HL-60/S4 treated with phorbol 12-myristate 13-acetate at 8.2 ng/mL for 4 days and 3 days (cell line): ENCODE results near the gene METTL13.
"Not testable (repeated sequence)": the region's sequence is repeated elsewhere in the genome, so short reads cannot be mapped to it uniquely, and the experiment has no call there.

Experiments used
- in situ Hi-C: fragments of 300-500 bp; cut with MboI; formaldehyde crosslinking; loops from 2 replicates; pipeline ENCODE4 v1.15.0; 2022; ENCODE audit warnings: low sequenced_read_pairs

The METTL13 gene

GRCh38 chr1:171763764-171764163 lies 17.7 kb upstream of the METTL13 start:
- in situ Hi-C loops = no loop called here

- in situ Hi-C loops = no loop called here
Measured at GRCh38 chr1:171769171-171769570, 12.3 kb upstream of the METTL13 start.

- in situ Hi-C loops = no loop called here
Measured at GRCh38 chr1:171769754-171770153, 11.7 kb upstream of the METTL13 start.

GRCh38 chr1:171772312-171772711 lies 9.1 kb upstream of the METTL13 start:
- in situ Hi-C loops = no loop called here

- in situ Hi-C loops = no loop called here
Measured at GRCh38 chr1:171780583-171781175, 781 bp upstream of the METTL13 start.

GRCh38 chr1:171783816-171784530 lies 2.5 kb downstream of the METTL13 start:
- in situ Hi-C loops = no loop called here

GRCh38 chr1:171784784-171785183 lies 3.3 kb downstream of the METTL13 start:
- in situ Hi-C loops = no loop called here

GRCh38 chr1:171785766-171786165 lies 4.3 kb downstream of the METTL13 start:
- in situ Hi-C loops = no loop called here

GRCh38 chr1:171786534-171786933 lies 5.1 kb downstream of the METTL13 start:
- in situ Hi-C loops = no loop called here

GRCh38 chr1:171787686-171788480 lies 6.4 kb downstream of the METTL13 start:
- in situ Hi-C loops = no loop called here

- in situ Hi-C loops = no loop called here
Measured at GRCh38 chr1:171788696-171789095, 7.2 kb downstream of the METTL13 start.

- in situ Hi-C loops = no loop called here
Measured at GRCh38 chr1:171790318-171790717, 8.9 kb downstream of the METTL13 start.

- in situ Hi-C loops = no loop called here
Measured at GRCh38 chr1:171792656-171793369, 11.4 kb downstream of the METTL13 start.

GRCh38 chr1:171793636-171794035 lies 12.2 kb downstream of the METTL13 start:
- in situ Hi-C loops = no loop called here

GRCh38 chr1:171794085-171794484 lies 12.6 kb downstream of the METTL13 start:
- in situ Hi-C loops = no loop called here

- in situ Hi-C loops = no loop called here
Measured at GRCh38 chr1:171796592-171796991, 15.1 kb downstream of the METTL13 start.

GRCh38 chr1:171798311-171798710 lies 16.9 kb downstream of the METTL13 start:
- in situ Hi-C loops = no loop called here

- in situ Hi-C loops = no loop called here
Measured at GRCh38 chr1:171798765-171799164, 17.3 kb downstream of the METTL13 start.

GRCh38 chr1:171799166-171799565 lies 17.7 kb downstream of the METTL13 start:
- in situ Hi-C loops = no loop called here

GRCh38 chr1:171799698-171800097 lies 18.2 kb downstream of the METTL13 start:
- in situ Hi-C loops = not testable (repeated sequence)

GRCh38 chr1:171800342-171800741 lies 18.9 kb downstream of the METTL13 start:
- in situ Hi-C loops = no loop called here
